NCI-H748 treated with DMSO at 0.1 percent for 48 hours (cell line): ENCODE measurements around the gene AQP5.

Source experiments
- DNase-seq: peaks from one replicate; lab custom pipeline; 2025; lab: John Stamatoyannopoulos, UW

The AQP5 gene

DNA sequence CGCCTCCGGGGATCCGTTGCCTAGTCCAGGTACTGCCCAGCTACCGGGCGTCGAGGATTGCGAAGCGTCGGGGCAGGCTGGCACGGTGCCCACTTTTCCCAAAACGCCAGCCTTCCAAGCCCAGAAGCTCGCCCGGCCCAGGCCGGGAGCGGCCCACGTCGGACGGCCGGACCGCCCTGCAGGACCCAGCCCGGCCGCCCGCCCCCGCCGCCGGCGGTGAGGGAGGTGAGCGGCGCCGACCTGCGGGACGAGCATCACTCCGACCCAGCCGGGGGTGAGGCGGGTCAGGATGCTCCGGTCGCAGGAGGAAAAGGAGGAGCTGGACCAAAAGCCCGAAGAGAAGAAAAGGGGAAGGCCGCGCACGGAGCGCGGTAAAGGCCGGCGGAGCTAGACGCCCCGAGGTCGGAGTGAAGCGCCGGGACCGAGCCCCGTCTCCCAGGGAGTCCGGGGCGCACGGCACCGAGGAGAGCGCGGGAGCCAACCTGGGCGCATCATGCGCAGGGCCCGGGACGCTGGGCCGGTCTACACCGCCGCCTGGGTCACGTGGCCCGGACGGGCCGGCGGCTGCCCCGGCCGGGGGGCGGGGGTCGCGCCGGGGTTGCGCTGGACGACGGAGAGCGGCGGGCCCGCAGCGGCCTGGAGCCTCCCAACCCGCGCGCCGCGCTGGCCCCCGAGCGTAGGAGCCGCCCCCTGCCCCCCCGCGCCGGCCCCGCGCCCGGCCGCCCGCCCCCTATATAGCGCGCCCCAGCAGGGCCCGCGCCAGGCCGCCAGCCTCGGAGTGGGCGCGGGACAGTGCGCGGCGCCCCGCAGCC, at the start of gene AQP5:
Gene AQP5, plus strand, starts transcription at position 762 of the 812 bp plus-strand sequence. CDS start 146 bp downstream, outside the sequence.
- DNase-seq = no peak

DNA sequence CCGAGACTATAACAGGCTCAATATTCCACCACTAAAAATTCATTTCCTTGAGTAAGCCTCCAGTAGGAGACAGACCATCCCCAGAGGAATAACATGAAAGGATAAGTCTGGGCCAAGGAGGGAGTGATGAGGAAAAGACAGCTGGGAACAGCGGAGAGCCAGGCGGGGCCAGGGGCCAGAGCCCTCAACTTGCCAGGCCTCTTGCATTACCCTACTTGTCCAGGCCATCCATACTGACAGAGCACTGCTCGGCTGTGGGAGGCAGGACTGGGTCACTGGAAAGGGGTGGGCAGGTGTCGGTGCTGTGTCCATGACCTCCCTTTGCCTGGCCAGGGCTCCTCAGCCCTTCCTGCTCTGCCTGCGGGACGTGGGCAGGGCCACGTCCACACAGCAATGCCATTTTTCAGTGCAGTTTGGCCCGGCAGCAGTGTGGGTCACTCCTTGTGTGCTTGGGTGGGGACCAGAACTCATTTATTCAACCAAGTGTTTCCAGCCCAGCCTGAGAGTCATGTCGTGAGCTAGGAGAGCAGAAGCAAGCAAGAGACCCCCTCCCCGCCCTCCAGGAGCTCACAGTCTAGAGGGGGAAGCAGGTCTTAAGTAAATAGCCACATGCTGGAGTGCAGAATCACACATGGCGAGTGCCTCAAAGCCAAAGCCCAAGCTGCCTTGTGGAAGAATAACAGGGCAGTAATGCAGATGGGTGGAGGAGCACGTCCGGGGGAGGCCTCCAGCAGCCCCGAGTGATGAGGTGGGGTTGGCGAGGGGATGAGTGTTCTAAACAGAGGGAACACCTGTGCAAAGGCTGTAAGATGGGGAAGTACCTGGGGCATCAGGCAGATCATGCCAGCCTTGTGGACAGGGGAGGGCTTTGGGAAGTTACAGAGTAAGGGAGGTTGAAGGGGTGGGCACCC, 49.1 kb upstream of the AQP5 start:
- DNase-seq = no peak

DNA sequence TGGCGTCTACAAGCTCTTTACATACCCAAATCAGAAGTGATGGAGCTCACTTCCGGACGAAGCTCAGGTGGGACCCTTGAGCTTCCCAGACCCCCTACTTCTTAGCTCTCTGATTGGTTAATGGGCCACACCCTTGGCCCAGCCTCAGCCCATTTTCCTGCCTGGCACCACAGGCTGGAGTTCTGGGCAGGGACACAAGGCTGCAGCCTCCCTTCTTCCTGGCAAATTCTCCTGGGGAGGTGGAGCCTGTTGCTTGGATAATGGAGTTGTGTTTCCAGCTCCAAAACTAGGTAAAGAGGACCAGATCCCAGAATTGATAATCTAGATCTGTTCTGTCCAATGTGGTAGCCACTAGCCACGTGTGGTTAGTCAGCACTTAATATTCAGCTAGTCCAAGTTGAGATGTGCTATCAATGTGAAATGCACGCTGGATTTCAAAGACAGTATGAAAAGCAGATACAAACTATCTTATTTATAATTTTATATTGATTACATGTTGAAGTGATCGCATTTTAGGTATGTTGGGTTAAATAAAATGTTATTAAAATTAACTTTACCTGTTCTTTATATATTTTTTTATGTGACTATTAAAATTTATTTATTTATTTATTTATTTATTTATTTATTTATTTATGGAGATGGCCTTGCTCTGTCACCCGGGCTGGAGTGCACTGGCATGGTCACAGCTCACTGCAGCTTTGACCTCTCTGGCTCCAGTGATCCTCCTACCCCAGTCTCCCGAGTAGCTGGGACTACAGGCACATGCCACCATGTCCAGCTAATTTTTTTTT, 45.3 kb upstream of the AQP5 start:
- DNase-seq = no peak

DNA sequence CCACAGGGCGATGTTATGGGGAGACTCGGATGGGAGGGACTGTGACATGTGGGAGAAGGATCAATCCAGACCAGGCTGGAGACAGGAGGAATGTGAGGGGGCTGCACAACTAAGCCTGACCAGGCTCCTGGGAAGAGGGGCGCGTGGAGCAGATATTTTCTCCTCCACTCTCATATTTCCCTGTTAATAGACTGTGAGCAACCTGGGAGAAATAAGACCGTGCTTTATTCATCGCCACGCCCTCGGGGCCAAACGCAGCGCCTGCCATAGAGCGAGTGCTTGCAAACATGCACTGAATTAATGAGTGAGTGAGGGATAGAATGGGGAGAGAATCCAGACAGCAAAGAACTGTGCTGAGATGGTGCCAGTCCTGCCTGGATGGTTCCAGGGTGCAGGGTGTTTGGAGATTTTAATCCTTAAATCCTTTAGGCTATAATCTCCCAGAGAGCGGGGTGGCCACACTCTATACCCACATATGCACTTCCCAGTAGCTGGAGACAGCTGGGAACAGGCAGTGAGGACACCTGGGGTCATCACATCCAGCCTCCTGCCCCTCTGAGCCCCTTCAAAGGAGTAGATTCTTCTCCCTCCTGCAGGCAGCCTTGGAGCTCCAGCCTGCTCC, 44.4 kb upstream of the AQP5 start:
- no peak for DNase-seq

DNA sequence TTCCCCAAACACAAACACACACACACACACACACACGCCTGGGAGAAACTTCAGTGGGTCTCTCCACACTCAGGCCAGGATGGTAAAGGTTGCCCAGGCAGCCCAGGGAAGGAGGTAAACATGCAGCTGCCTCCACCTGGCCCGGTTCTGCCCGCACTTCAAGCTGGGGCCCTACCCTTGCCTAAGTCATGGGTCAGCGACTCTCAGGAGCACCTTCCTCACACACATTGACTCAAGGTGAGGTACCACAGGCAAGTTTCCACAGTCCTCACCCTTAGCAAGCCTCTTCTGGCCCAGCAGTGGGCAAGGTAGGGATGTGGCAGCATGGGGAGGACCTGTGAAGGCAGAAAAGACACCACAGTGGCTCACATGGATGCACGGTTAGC, 43.9 kb upstream of the AQP5 start:
- no peak for DNase-seq

DNA sequence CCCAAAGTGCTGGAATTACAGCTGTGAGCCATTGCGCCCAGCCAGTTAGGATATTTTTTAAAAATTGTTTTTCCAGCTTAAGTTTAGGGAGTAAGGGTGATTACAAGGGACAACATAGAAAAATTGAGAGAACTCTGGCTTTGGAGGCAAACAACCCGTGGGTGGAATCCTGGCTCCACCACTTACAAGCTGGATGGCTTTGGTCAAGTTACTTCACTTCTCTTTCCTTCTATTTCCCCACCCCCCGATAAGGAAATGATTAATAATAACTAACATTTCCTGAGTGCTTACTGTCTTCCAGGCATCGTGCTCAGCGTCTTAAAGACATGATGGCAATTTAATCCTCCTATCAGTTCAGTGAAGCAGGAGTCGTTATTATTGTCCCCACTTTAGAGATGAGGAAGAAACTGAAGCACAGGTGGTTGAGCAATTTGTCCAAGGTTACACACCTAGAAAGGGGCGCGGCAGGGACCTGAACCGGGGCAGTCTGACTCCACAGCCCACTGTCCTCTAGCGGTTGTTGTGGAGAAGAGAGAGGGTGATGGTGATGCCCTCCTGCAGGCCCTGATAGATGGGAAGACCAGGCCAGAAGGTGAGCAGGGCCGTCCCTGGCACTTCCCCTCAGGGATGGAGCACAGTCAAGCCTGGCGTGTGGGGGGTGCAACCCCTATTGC, 41.3 kb upstream of the AQP5 start:
- DNase-seq = no peak

DNA sequence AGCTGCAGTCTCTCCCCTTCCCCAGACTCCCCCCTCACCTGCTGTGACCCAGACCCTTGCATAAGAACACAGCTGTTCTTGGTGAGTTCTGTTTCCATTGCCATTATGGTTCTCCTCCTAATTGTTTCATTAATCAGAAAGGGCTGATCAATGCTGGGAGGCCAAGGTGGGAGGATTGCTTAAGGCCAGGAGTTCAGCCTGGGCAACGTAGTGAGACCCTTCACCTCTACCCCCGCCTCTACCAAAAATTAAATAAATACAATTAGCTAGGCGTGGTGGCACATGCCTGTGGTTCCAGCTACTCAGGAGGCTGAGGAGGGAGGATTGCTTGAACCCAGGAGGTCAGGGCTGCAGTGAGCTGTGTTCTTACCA, 40.8 kb upstream of the AQP5 start:
- no peak for DNase-seq

DNA sequence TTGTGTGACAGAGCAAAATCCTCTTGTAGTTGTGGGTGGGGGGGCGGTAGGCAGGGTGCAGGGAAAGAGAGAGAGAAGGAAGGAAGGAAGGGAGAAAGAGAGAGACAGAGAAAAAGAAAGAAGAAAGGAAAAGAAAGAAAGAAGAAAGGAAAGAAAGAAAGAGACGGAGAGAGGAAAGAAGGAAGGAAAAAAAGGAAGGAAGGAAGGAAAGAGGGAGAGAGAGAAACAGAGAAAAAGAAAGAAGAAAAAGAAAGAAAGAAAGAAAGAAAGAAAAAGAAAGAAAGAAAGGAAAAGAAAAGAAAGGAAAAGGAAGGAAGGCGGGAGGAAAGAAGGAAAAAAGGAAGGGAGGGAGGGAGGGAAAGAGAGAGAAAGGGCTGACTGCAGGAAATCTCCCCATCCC, 40.4 kb upstream of the AQP5 start:
- DNase-seq = no peak

DNA sequence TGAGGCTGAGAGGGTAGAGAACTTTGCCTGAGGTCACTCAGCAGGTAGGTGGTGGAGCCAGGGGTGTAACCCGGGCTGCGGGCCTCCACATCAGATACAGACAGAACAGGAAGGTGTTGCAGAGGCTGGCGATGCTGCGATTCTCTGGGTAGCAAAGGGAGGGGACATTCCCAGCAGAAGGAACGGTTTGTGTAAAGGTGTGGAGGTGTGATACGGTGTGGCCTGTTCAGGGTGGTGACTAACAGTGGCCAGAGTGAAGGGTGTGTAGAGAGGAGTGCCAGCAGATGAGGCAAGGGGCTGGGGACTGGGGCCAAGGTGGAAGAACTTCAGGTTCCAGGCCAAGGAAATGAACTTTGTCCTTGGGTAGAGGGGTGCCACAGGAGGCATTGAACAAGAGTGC, 39.7 kb upstream of the AQP5 start:
- no peak for DNase-seq

DNA sequence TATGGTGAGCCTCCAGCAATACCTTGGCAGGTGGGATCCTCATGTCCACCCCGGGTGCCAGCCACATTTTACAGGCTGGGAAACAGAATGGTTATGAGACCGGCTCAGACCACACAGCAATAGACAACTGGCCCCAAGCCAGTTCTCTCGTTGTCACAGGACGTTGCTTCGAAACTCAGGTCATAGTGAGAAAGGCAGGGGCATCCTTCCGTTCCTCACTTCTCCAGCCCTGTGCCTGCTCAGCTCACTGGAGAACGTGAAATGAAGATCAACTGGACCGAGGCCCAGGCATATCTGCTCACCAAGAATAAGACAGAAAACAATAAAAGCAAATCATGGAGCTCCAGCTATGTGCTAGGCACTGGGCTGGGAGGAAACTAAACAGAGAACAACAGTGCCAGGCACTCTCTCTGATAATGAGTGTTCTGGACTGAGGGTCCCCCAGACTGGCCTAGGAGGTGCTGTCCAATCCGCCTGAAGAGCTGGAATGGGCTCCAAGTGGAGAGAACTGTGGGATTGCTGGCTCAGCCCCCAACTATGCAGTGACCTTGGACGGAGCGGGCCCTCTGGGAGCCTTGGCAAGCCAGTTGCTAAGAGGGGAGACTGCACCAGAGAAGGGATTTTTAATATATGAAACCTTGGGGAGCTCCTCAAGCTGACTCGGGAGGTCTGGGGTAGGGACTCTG, 39.2 kb upstream of the AQP5 start:
- DNase-seq = no peak

DNA sequence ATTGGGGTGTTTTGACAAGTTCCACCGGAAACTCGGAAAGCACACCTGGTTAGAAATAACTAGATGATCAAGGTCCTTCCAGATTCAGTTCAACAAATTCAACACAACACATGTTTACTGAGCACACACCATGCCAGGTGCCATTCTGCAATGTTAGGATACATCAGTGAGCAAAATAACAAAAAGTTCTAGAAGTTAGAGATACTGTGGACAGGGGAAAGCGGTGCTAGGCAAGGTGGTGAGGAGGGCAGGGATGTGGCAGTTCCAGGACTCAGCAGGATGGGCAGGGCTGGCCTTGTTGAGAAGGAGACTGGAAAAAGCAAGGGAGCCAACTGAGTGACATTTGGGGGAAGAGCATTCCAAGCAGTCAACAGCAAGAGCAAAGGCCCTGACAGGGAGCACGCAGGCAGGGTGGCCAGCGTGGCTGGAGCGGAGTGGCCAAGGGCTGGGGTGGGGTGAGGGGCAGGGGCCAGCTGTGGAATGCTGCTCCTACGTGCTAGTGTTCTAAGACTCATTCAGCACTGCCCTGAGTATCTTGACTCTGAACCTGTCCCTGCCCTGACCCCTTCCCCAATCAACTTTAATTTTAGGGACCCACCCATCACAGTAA, 38.5 kb upstream of the AQP5 start:
- DNase-seq = no peak

DNA sequence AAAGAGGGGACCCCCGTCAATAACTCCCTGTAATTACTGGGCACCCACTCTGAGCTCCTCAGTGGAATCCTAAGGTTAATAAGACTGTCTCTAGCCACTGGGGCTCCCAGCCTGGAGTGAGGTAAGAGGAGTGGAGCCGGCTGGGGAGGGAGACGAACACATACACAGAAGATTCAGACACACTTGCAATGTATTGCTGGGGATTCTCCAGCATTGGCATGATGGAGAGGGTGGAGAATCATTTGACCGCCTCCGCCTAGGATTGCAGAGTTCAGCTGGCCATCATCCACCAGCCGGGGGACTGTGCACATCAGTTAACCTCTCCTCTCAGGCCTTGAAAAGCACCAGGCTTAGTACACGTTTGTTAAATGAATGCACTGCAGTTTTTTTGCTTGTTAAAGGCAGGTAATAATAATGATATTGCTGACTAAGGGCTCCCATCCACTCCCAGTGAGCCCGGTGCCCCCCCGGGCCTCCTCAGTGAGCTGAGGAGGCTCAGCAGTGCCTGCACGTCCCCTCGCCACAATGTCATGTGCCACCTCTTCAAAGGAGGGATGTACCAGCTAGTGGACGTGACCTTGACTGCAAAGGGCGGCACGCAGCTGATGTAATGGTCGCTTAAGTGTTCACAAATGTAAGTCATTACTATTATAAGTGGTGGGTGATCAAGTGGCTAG, 37.7 kb upstream of the AQP5 start:
- no peak for DNase-seq

DNA sequence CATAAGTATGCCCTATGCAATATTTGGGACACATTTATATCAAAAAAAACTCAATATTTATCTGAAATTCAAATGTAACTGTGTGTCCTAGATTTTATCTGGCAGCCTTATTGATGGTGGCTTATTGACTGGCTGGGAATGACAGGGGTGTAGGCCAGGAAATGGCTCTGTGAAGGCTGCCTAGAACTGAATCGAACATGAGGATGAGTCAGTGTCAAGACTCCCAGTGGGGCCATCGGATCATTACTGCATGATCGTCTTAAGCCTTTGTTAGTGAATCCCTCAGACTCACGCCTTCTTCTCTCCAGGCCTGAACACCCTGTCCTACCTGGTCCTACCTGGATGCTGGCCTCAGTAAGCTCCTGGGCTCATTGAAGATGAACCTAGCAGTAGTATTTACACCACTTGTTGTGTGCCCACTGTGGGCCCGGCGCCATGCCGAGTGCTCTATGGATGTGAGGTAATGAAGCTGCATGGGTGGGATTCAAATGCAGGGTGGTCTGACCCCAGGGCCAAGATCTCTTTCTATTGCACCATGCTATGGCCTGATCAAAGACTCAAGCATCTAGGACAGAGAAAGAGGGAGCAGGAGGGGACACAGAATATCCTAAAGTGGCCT, 36.9 kb upstream of the AQP5 start:
- DNase-seq = no peak

DNA sequence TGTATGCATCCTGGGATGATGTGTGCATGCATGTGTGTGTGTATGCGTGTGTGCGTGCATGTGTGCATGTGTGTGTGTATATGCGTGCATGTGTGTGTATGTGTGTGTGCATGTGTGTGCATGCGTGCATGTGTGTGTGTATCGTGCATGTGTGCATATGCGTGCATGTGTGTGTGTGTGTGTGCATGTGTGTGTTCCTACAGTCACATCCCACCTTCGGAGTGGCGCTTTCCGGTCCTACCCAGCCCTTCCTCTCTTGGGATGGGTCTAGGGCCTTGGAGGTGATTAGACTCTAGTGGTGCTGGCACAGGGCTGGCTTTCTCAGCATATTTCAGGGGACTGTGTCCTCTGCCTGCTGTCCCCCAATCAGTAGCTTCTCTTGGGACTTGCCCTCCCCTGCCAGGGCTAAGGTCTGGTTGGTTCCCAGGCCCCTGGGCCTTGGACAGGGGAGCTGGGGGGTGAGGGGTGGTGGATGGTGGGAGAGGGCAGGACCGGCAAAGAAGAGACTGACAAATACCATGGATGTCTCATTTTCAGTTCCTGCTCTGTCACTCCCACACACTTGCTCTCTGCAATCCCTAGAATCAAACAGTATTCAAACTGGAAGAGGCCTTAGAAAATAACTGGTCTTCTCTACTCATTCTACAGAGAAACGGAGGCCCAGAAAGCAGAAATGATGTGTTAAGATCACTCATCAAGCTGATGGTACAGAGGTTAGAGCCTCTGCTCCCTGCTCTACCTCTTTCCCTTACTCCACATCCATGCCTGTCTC, 36.1 kb upstream of the AQP5 start:
- no peak for DNase-seq

DNA sequence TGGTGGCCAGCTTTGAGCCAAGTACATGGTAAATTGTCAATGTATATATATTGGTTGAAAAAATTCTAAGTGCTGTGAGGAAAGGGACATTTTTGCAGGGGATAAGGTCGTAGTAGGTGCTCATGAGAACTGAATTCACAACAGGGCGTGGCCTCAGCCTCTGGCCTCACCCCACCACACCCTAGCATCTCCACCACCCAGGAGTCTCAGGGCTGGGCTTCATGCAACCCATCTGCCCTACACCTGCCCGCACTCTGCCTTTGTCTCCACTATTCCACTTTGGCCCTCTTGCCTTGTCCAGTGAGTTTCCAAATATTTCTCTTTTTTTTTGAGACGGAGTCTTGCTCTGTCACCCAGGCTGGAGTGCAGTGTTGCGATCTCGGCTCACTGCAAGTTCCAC, 33.2 kb upstream of the AQP5 start:
- no peak for DNase-seq

DNA sequence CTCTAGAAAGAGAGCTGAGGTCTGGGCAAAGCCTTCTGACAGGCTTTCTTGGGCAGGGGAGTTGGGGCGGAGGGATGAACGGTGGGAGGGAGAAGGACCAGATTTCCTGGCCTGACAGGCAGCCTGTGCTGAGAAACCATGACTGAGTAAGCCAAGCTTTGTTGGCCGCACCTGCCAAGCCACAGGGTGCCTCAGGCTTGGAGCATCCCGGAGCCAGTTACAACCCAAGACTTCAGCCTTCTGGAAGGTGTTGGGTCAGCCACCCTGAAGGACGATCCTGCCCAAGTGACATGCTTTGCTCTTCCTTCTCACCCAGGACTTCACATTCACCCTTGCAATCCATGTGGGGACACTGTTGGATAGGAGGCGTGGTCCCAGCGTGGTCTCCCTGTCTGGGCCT, 32.1 kb upstream of the AQP5 start:
- DNase-seq = no peak

DNA sequence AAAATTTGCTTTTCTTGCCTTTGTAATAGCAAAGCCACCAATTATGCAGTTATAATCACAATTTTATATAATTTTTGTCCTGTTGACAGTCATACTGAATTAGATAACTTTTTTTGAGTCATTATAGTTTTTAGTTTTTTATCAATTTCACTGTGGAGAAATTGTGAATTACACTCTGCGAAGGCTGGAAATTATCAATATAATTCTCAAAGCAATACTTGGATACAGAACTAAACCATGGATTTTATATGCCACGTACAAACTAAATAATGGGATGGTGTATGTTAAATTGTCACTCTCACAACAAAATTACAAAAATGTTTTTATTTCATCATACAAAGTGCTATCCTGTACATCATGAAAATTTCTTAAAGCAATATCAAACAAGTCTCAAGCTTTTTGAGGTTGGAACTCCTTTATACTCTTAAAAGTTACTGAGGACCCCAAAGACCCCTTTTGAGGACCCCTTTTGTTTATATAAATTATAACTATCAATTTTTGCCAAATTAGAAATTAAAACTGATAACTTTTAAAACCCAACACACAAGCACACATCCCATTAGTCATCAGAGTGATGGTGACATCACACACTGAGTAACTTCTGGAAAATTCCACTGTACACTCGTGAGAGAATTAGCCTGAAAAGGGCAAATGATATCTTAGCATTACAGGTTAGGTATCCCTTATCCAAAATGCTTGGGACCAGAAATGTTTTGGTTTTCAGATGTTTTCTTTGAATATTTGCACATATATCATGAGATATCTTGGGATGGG, 31.0 kb upstream of the AQP5 start:
- no peak for DNase-seq

DNA sequence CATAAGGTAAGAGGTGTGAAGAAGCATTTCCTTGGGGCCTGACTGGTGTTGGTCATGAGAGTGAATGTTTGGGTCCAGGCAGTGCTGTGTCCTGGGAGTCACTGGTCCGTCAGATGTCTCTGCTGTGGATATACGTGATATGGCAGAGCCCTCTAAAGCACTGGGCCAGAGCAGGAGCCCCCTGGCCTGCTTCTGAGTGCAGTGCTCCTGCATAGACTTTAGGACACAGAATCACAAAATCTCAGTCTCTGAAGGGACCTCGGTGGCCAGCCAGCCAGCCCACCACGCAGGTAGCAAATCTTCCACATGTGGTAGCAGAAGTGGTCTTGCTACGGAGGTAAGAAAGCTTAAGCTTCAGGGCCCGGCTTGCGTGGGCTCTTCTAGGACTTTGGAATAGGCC, 29.6 kb upstream of the AQP5 start:
- DNase-seq = no peak
